Endothelial cell of umbilical vein (primary cell): Measurements from ENCODE around the gene ESYT3. TPM values are rescaled to one million over a fixed set of nuclear protein-coding genes. Genes with fewer than 3 reads are reported as not detected.

ENCODE experiments used
- BruUV-seq: library from RNA; stranded (reverse); fragments of 400-500 nt; replicated peaks from 2 replicates; lab custom pipeline; 2021; lab: Mats Ljungman, UMichigan
- CTCF ChIA-PET: fragments of 300-600, 350-600 bp; sonication (Branson Sonifier 250); formaldehyde crosslinking; loops from one replicate; lab custom pipeline; 2021; ENCODE audit warnings: antibody characterized with exemption, inconsistent platforms; lab: Charles Lee
- POLR2A ChIA-PET: fragments of 300-600, 350-600 bp; sonication (Branson Sonifier 250); formaldehyde crosslinking; loops from one replicate; lab custom pipeline; 2021; ENCODE audit warnings: antibody characterized with exemption, inconsistent platforms; lab: Charles Lee
- DNase-seq: peaks from one replicate; pipeline ENCODE4 v3.0.0-alpha.2; 2011; ENCODE audit warnings: low read depth, low spot score
- FAIRE-seq: peaks from 2 replicates; lab custom pipeline; 2011; peaks lifted over from hg19 to GRCh38; lab: Jason Lieb, UNC
- H2AFZ ChIP-seq: 2 replicates; pipeline ENCODE4 v1.6.0; 2012; ENCODE audit warnings: low read depth, low read length, control low read depth, inconsistent platforms
- H3K27ac ChIP-seq: 2 replicates; pipeline ENCODE4 v1.5.1; 2011; ENCODE audit warnings: low read depth, mild to moderate bottlenecking, control low read depth, low read length, moderate library complexity; ENCODE audit not compliant: insufficient read depth
- H3K27me3 ChIP-seq, 2 experiments: 2 replicates each; pipeline versions ENCODE4 v1.6.0 to v1.6.1; 2011; ENCODE audit warnings: low read length in 2 of 2, mixed read lengths in 1 of 2; ENCODE audit not compliant: control insufficient read depth in 2 of 2, insufficient read depth in 2 of 2
- H3K36me3 ChIP-seq, 2 experiments: 2 replicates in 1 of 2; 3 replicates in 1 of 2; pipeline ENCODE4 v1.5.1; 2011; ENCODE audit warnings: low read length in 2 of 2, mild to moderate bottlenecking in 1 of 2, moderate library complexity in 1 of 2; ENCODE audit not compliant: control insufficient read depth in 2 of 2, insufficient read depth in 2 of 2; ENCODE audit errors: extremely low read depth in 1 of 2
- H3K4me1 ChIP-seq: 3 replicates; pipeline ENCODE4 v1.5.1; 2011; ENCODE audit warnings: mild to moderate bottlenecking, low read length; ENCODE audit not compliant: control insufficient read depth, insufficient read depth; ENCODE audit errors: extremely low read depth
- H3K4me2 ChIP-seq: 2 replicates; pipeline ENCODE4 v1.6.1; 2011; ENCODE audit warnings: low read length, control low read depth, mixed read lengths; ENCODE audit not compliant: insufficient read depth
- H3K4me3 ChIP-seq, 3 experiments: fragments of 200-600 bp in 1 of 3; sonication (generic), shearing (Covaris generic) in 1 of 3; replicated peaks in 1 of 3; 2 replicates each; pipeline ENCODE4 v1.5.1; 2011 to 2016; ENCODE audit warnings: control low read depth in 3 of 3, low read length in 3 of 3, mild to moderate bottlenecking in 2 of 3, inconsistent platforms in 1 of 3, low read depth in 1 of 3, moderate library complexity in 1 of 3; ENCODE audit not compliant: insufficient read depth in 1 of 3
- H3K79me2 ChIP-seq: 2 replicates; pipeline ENCODE4 v1.6.0; 2012; ENCODE audit warnings: low read length, inconsistent platforms; ENCODE audit not compliant: control insufficient read depth, insufficient read depth
- H3K9ac ChIP-seq: replicated peaks from 2 replicates; pipeline ENCODE3; 2011; ENCODE audit warnings: low read length, control low read depth; ENCODE audit not compliant: insufficient read depth; ENCODE audit errors: extremely low read depth
- H3K9me1 ChIP-seq: replicated peaks from 3 replicates; pipeline ENCODE4 v1.6.0; 2011; ENCODE audit warnings: mild to moderate bottlenecking, low read length; ENCODE audit not compliant: control insufficient read depth, insufficient read depth; ENCODE audit errors: extremely low read depth
- H3K9me3 ChIP-seq: replicated peaks from 2 replicates; pipeline ENCODE4 v1.5.1; 2012; ENCODE audit warnings: low read length, inconsistent platforms; ENCODE audit not compliant: control insufficient read depth, insufficient read depth
- H4K20me1 ChIP-seq: replicated peaks from 2 replicates; pipeline ENCODE3; 2011; ENCODE audit warnings: mild to moderate bottlenecking, low read length; ENCODE audit not compliant: control insufficient read depth, insufficient read depth; ENCODE audit errors: extremely low read depth
- EZH2 ChIP-seq: IDR thresholded peaks from 2 replicates; pipeline ENCODE4 v1.6.1; 2012; ENCODE audit warnings: borderline replicate concordance, low read depth, mild to moderate bottlenecking, moderate library complexity, low read length, inconsistent platforms; ENCODE audit not compliant: severe bottlenecking
- FOS ChIP-seq: IDR thresholded peaks from 2 replicates; pipeline ENCODE4 v1.6.1; 2011; ENCODE audit warnings: mild to moderate bottlenecking, low read length, moderate library complexity, borderline replicate concordance; ENCODE audit not compliant: insufficient read depth
- GATA2 ChIP-seq: IDR thresholded peaks from 2 replicates; pipeline ENCODE4 v1.7.0; 2011; ENCODE audit warnings: low read depth, mild to moderate bottlenecking, moderate library complexity, mixed read lengths, low read length; ENCODE audit not compliant: insufficient read length, insufficient read depth
- JUN ChIP-seq: IDR thresholded peaks from 2 replicates; pipeline ENCODE4 v1.6.1; 2011; ENCODE audit warnings: borderline replicate concordance, low read depth; ENCODE audit not compliant: insufficient read length, insufficient read depth
- MYC ChIP-seq: IDR thresholded peaks from one replicate; pipeline ENCODE4 v1.6.1; 2011; ENCODE audit warnings: mild to moderate bottlenecking, low read depth, low read length
- POLR2A ChIP-seq: IDR thresholded peaks from 2 replicates; pipeline ENCODE4 v1.6.1; 2012; ENCODE audit warnings: low read depth, mild to moderate bottlenecking, control low read depth, low read length
- POLR2AphosphoS5 ChIP-seq: IDR thresholded peaks from 2 replicates; pipeline ENCODE4 v1.6.1; 2012; ENCODE audit warnings: low read depth, mild to moderate bottlenecking, control low read depth, low read length, moderate library complexity; ENCODE audit not compliant: insufficient read depth
- dilution Hi-C: fragments of 300-500 bp; cut with MboI; formaldehyde crosslinking; loops from one replicate; pipeline ENCODE4 v1.15.0; 2019; ENCODE audit warnings: low sequenced_read_pairs; ENCODE audit not compliant: extremely low pct_ligation_motif_present
- intact Hi-C: fragments of 100-400 bp; cut with micrococcal nuclease; formaldehyde crosslinking; loops from one replicate; pipeline ENCODE4 v1.10.0; 2022
- polyA plus RNA-seq, 4 experiments: library from polyadenylated mRNA; depleted of rRNA in 3 of 4; stranded (reverse) in 3 of 4; unstranded in 1 of 4; fragments of >200 nt; gene quantifications; 2 replicates each; pipeline versions ENCODE4 v1.2.1 to v1.2.3, GENCODE V29; 2011 to 2012; ENCODE audit warnings: missing spikeins in 1 of 4
- total RNA-seq: library from RNA; stranded (reverse); gene quantifications from 2 replicates; pipeline ENCODE4 v1.2.3, GENCODE V29; 2021
- TF ChIP-seq, protein P1 (sequence below): IDR thresholded peaks from 2 replicates; pipeline ENCODE4 v1.6.1; 2011; ENCODE audit not compliant: insufficient read depth, insufficient read length
- TF ChIP-seq, protein P2 (sequence below), 2 donors: IDR thresholded peaks; 1 replicate in 1 of 2; 2 replicates in 1 of 2; pipeline ENCODE4 v1.5.1; 2011; ENCODE audit warnings: low read length in 2 of 2, mild to moderate bottlenecking in 2 of 2, moderate library complexity in 2 of 2, control low read depth in 1 of 2, inconsistent platforms in 1 of 2, low read depth in 1 of 2; ENCODE audit not compliant: insufficient read depth in 1 of 2; ENCODE audit errors: extremely low read depth in 1 of 2

Gene ESYT3
- total and polyA plus RNA-seq, 2 donors (not counting 3 experiments of a cell fraction or from before 2014, with no cell fraction given) = not detected

DNA sequence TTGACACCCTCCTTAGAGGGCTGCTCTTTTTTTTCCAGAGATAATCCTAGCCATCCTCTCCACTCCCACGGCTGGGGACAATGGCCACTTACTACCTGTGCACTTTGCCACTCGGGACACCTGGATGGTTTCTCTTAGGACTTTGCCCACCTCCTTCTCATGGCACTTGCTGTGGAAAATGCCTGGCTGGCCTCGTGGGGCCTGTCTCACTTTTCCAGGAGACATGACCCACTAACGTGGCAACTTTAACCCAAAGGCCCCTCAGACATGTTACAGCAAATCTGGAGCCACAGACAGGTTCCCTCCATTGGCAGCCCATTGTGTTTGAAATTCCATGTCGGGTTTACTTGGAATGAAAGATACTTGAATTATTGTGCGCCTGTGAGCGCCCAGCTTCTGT lies 29.4 kb upstream of the ESYT3 start:
- no TSS peak for BruUV-seq
- H3K4me2 ChIP-seq = no peak overlapping the region
- no peak overlapping the region for H3K9ac ChIP-seq
- no peak overlapping the region for H3K27ac ChIP-seq
- CTCF ChIA-PET = no interaction called here
- POLR2A ChIA-PET = no interaction called here
- no peak overlapping the region for H2AFZ ChIP-seq
- H3K27me3 ChIP-seq = peaks cover 0 to 3% of the 10 kb centered on the region in 2 experiments
- H3K9me3 ChIP-seq = no peaks in the 10 kb centered on the region
- dilution Hi-C loops = no loop called here
- TF ChIP-seq MYC = no peak
- TF ChIP-seq EZH2 = no peak
- no peak for TF ChIP-seq POLR2AphosphoS5
- no peak for TF ChIP-seq POLR2A
- no peak for TF ChIP-seq FOS
- TF ChIP-seq, protein P1, sequence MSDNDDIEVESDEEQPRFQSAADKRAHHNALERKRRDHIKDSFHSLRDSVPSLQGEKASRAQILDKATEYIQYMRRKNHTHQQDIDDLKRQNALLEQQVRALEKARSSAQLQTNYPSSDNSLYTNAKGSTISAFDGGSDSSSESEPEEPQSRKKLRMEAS = no peak
- TF ChIP-seq JUN = no peak
- TF ChIP-seq, protein P2, sequence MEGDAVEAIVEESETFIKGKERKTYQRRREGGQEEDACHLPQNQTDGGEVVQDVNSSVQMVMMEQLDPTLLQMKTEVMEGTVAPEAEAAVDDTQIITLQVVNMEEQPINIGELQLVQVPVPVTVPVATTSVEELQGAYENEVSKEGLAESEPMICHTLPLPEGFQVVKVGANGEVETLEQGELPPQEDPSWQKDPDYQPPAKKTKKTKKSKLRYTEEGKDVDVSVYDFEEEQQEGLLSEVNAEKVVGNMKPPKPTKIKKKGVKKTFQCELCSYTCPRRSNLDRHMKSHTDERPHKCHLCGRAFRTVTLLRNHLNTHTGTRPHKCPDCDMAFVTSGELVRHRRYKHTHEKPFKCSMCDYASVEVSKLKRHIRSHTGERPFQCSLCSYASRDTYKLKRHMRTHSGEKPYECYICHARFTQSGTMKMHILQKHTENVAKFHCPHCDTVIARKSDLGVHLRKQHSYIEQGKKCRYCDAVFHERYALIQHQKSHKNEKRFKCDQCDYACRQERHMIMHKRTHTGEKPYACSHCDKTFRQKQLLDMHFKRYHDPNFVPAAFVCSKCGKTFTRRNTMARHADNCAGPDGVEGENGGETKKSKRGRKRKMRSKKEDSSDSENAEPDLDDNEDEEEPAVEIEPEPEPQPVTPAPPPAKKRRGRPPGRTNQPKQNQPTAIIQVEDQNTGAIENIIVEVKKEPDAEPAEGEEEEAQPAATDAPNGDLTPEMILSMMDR (IDR thresholded peaks at IDR 0.05; ENCODE audit: extremely low read depth in 1 of 2, insufficient read depth in 1 of 2, low read depth in 1 of 2, low read length in 2 of 2) = no peak
- no peak for TF ChIP-seq GATA2
- DNase-seq (no peak), FAIRE-seq (no peak)
- no peaks in the 10 kb centered on the region for H3K79me2 ChIP-seq
- no peaks in the 10 kb centered on the region for H3K9me1 ChIP-seq
- H3K4me3 ChIP-seq = no peak overlapping the region
- no peaks in the 10 kb centered on the region for H4K20me1 ChIP-seq
- no peaks in the 10 kb centered on the region for H3K4me1 ChIP-seq
- intact Hi-C loops = no loop called here
- H3K36me3 ChIP-seq = no peaks in the 10 kb centered on the region
